ENCODE measurements around the gene NTM. TPM values are rescaled to one million over a fixed set of nuclear protein-coding genes. Genes with fewer than 3 reads are reported as not detected.
A peak's percentile ranks its signal among the peaks of the same experiment; 100 is the strongest.

NTM gene
- total RNA-seq, 4 donors from 2014 or later, result 0.21 to 3.2 (median 0.84) TPM

DNA sequence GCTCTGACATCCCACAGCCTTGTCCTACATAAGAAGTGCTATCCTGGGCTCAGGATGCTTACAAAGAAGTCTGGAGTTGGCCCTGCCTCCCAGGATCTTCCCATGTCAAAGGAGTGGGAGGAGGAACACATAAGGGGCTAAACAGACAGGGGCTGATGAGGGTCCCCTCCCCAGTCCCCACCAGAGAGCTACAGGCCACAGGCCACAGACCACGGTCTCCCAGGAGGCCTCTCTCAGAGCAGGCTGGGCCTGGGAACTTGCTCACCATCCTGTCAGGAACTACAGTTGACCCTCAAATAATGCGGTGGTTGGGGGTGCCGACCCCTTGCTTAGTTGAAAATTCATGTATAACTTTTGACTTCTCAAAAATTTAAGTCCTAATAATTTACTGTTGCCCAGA lies 315.5 kb downstream of the NTM start:
- no peak for DNase-seq
- Histone ChIP-seq H3K27ac (no peak overlapping the region), H3K4me1 (peaks cover 0 to 9% (median 5%) of the 10 kb centered on the region in 3 donors), H3K36me3 (no peaks in the 10 kb centered on the region), H3K9me3 (no peaks in the 10 kb centered on the region), H3K27me3 (peaks cover 0 to 69% (median 0%) of the 10 kb centered on the region in 4 donors), H3K4me3 (no peak overlapping the region)
- WGBS, 2 donors, result 71 to 94% methylated on average over 2 of the region's 3 CpGs
- TF ChIP-seq, protein P1, sequence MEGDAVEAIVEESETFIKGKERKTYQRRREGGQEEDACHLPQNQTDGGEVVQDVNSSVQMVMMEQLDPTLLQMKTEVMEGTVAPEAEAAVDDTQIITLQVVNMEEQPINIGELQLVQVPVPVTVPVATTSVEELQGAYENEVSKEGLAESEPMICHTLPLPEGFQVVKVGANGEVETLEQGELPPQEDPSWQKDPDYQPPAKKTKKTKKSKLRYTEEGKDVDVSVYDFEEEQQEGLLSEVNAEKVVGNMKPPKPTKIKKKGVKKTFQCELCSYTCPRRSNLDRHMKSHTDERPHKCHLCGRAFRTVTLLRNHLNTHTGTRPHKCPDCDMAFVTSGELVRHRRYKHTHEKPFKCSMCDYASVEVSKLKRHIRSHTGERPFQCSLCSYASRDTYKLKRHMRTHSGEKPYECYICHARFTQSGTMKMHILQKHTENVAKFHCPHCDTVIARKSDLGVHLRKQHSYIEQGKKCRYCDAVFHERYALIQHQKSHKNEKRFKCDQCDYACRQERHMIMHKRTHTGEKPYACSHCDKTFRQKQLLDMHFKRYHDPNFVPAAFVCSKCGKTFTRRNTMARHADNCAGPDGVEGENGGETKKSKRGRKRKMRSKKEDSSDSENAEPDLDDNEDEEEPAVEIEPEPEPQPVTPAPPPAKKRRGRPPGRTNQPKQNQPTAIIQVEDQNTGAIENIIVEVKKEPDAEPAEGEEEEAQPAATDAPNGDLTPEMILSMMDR (IDR thresholded peaks at IDR 0.05), result no peak
- no peak for TF ChIP-seq POLR2A (IDR thresholded peaks at IDR 0.05)
- intact Hi-C loops (cut with DNase I), result no loop called here

DNA sequence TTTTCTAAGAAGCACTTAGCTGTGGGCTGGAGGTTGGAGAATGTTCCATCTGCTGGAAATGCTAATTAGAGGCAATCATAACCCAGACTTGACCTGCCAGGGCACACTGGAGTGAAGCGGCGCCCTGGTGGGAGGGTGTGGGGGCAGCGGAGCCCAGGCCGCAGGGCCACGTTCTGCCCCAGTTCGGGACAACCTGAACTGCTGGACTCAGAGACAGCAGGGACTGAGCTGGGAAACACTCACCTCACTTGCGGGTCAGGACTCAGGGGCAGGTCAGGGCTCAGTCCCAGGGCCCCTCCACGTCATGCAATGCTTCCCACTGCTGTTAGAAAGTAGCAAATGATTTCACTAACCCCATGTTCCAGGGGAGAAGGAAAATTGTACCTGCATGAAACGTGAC lies 316.4 kb downstream of the NTM start:
- intact Hi-C loops (cut with DNase I), result no loop called here
- Histone ChIP-seq H3K36me3 (no peaks in the 10 kb centered on the region), H3K27ac (no peak overlapping the region), H3K27me3 (peaks cover 0 to 79% (median 0%) of the 10 kb centered on the region in 4 donors), H3K4me3 (no peak overlapping the region), H3K4me1 (peaks cover 0 to 16% (median 5%) of the 10 kb centered on the region in 3 donors), H3K9me3 (no peaks in the 10 kb centered on the region)
- no peak for DNase-seq
- TF ChIP-seq POLR2A (IDR thresholded peaks at IDR 0.05), result no peak
- TF ChIP-seq, protein P1 (IDR thresholded peaks at IDR 0.05), result no peak
- 57 to 59% methylated on average over 2 of the region's 9 CpGs for WGBS, 2 donors

DNA sequence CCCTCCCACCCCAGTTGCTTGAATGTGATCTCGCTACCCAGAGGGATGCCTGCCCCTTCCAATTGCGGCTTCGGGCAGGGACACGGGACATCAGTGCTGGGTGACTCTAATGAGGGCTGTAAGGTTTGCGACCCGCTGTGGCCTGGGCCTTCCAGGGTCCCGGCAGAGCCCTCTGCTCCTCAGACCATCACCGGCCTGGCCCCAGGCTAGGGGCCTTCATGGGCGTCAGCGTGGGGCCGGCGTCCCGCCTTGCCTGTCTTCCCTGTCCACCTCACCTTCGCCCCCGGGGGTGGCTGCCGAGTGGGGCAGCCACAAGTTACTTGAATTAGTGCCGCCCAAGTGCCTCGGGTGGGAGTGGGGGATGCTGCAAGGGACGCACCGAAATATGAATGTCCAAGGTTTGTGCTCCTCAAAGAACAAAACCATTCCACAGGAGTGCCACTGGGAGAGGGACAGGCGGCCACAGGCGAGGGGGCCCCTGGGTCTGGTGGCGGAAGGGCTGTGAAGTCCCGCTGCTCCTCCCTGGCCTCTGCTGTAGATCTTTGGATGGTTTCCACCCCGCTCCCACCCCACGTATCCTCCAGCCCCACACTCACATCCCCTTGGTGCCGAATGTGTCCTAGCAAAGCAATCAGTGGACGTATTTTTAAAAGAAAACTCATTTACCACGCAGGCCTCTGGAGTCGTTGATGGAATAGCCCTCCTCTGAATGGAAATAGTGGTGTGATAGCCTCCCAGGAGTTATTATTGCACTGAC lies 317.1 kb downstream of the NTM start:
- WGBS, 2 donors, result 78 to 82% methylated on average over 13 of the region's 30 CpGs
- TF ChIP-seq, protein P1 (IDR thresholded peaks at IDR 0.05), result no peak
- no peak for TF ChIP-seq POLR2A (IDR thresholded peaks at IDR 0.05)
- Histone ChIP-seq H3K36me3 (no peaks in the 10 kb centered on the region), H3K9me3 (no peaks in the 10 kb centered on the region), H3K27ac (no peak overlapping the region), H3K4me1 (peaks cover 0 to 17% (median 5%) of the 10 kb centered on the region in 3 donors), H3K27me3 (peaks cover 0 to 82% (median 0%) of the 10 kb centered on the region in 4 donors), H3K4me3 (no peak overlapping the region)
- intact Hi-C loops (cut with DNase I), result no loop called here
- no peak for DNase-seq

DNA sequence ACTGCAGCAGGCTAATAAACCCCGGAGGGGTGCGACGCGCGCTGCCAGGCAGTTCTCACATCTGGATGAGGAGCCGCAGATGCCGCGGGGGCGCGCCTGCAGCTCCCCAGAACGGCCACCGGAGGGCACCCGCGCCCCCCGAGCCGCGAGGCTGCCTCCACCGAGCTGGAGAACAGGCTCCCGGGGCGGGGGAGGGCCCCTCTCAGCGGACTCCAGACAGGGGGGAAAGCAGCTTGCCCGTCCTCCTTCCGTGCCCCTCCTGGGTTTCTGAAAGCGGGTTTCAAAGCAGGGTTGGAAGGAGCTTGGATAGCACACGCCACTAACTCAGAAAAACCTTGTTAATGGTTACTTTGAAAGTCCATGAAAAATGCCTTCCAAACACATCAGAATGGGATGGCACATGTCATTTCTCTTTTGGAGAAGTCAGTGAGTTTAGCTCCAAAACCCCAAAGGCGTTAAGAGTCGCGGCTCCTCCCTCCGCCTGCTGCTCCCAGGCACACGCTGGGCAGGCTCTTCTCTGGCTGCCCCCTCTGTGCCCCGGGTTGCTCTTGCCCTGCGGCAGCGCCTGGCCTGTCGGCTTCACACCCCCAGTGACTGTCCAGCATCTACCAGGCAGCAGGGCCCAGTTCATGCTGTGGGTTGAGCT lies 317.8 kb downstream of the NTM start:
- Histone ChIP-seq H3K27ac (no peak overlapping the region), H3K4me1 (peaks cover 0 to 17% (median 5%) of the 10 kb centered on the region in 3 donors), H3K4me3 (peak overlapping the region in 2 of 4 donors; percentile 4 to 34), H3K36me3 (no peaks in the 10 kb centered on the region), H3K9me3 (no peaks in the 10 kb centered on the region), H3K27me3 (peaks cover 0 to 82% (median 0%) of the 10 kb centered on the region in 4 donors)
- no peak for DNase-seq
- intact Hi-C loops (cut with DNase I), result no loop called here
- TF ChIP-seq, protein P1 (IDR thresholded peaks at IDR 0.05), result peak in 5 of 6 experiments; percentile 44 to 80 (median 66)
- TF ChIP-seq POLR2A (IDR thresholded peaks at IDR 0.05), result no peak
- WGBS, 2 donors, result 0 to 18% methylated on average over 2 to 15 of the region's 34 CpGs

Data from esophagus squamous epithelium (tissue), 5 donors.